ENCODE measurements around the gene IFNLR1.

DNA sequence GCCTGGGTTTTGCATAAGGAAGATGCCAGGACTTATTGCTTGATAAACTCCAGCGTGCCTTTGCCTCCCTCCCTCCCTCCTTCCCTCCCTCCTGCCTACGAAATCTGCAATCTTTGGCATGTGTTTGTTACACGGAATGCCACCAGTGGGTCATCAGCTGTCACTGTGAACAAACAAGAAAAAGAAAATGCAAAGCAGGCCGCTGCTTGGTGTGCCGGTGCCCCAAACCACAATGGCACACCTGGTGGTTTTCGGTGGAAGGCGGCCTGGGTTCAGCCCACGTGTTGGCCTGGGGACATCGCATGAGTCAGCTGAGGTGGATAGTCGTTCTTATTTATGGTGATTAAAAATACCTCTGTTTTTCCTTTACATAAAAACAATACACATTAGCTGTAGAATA is 16.3 kb upstream of the IFNLR1 start:
- TF ChIP-seq POLR2A (IDR thresholded peaks at IDR 0.05) (no peak), EP300 (IDR thresholded peaks at IDR 0.05) (no peak)
- TF ChIP-seq, protein P1, sequence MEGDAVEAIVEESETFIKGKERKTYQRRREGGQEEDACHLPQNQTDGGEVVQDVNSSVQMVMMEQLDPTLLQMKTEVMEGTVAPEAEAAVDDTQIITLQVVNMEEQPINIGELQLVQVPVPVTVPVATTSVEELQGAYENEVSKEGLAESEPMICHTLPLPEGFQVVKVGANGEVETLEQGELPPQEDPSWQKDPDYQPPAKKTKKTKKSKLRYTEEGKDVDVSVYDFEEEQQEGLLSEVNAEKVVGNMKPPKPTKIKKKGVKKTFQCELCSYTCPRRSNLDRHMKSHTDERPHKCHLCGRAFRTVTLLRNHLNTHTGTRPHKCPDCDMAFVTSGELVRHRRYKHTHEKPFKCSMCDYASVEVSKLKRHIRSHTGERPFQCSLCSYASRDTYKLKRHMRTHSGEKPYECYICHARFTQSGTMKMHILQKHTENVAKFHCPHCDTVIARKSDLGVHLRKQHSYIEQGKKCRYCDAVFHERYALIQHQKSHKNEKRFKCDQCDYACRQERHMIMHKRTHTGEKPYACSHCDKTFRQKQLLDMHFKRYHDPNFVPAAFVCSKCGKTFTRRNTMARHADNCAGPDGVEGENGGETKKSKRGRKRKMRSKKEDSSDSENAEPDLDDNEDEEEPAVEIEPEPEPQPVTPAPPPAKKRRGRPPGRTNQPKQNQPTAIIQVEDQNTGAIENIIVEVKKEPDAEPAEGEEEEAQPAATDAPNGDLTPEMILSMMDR (IDR thresholded peaks at IDR 0.05) = no peak
